Measurements from ENCODE around the gene LRRK2.

The LRRK2 gene

GRCh38 chr12:40314927-40315326, 90.1 kb downstream of the LRRK2 start:
- H3K36me3 ChIP-seq (ENCODE audit: control insufficient read depth, insufficient read depth, low read length), result no peaks in the 10 kb centered on the region
- H3K4me3 ChIP-seq (ENCODE audit: low read length), result no peak overlapping the region
- no peaks in the 10 kb centered on the region for H3K4me1 ChIP-seq (ENCODE audit: control insufficient read depth, insufficient read depth, low read length)
- H3K9me3 ChIP-seq (ENCODE audit: control insufficient read depth, insufficient read depth, low read length), result no peaks in the 10 kb centered on the region
- no peak for DNase-seq (ENCODE audit: low read depth, low spot score)
- no peak overlapping the region for H3K27ac ChIP-seq (ENCODE audit: low read length)
- H3K27me3 ChIP-seq (ENCODE audit: control insufficient read depth, insufficient read depth, low read length), result no peaks in the 10 kb centered on the region

- no peak overlapping the region for H3K4me3 ChIP-seq (ENCODE audit: low read length)
- no peaks in the 10 kb centered on the region for H3K9me3 ChIP-seq (ENCODE audit: control insufficient read depth, insufficient read depth, low read length)
- WGBS (ENCODE audit: insufficient coverage, insufficient read length), result no CpG with 5 or more reads among the region's 1 CpG
- no peaks in the 10 kb centered on the region for H3K4me1 ChIP-seq (ENCODE audit: control insufficient read depth, insufficient read depth, low read length)
- H3K36me3 ChIP-seq (ENCODE audit: control insufficient read depth, insufficient read depth, low read length), result no peaks in the 10 kb centered on the region
- H3K27me3 ChIP-seq (ENCODE audit: control insufficient read depth, insufficient read depth, low read length), result no peaks in the 10 kb centered on the region
- no peak for DNase-seq (ENCODE audit: low read depth, low spot score)
- no peak overlapping the region for H3K27ac ChIP-seq (ENCODE audit: low read length)
Observed at GRCh38 chr12:40315375-40315774, 90.6 kb downstream of the LRRK2 start.

GRCh38 chr12:40324261-40324660, 99.5 kb downstream of the LRRK2 start:
- H3K36me3 ChIP-seq (ENCODE audit: control insufficient read depth, insufficient read depth, low read length), result no peaks in the 10 kb centered on the region
- no peaks in the 10 kb centered on the region for H3K27me3 ChIP-seq (ENCODE audit: control insufficient read depth, insufficient read depth, low read length)
- DNase-seq (ENCODE audit: low read depth, low spot score), result no peak
- no peak overlapping the region for H3K27ac ChIP-seq (ENCODE audit: low read length)
- no peak overlapping the region for H3K4me3 ChIP-seq (ENCODE audit: low read length)
- H3K4me1 ChIP-seq (ENCODE audit: control insufficient read depth, insufficient read depth, low read length), result no peaks in the 10 kb centered on the region
- no peaks in the 10 kb centered on the region for H3K9me3 ChIP-seq (ENCODE audit: control insufficient read depth, insufficient read depth, low read length)

- no peaks in the 10 kb centered on the region for H3K9me3 ChIP-seq (ENCODE audit: control insufficient read depth, insufficient read depth, low read length)
- no peak overlapping the region for H3K4me3 ChIP-seq (ENCODE audit: low read length)
- H3K4me1 ChIP-seq (ENCODE audit: control insufficient read depth, insufficient read depth, low read length), result no peaks in the 10 kb centered on the region
- peak; percentile 13 for DNase-seq (ENCODE audit: low read depth, low spot score)
- WGBS (ENCODE audit: insufficient coverage, insufficient read length), result no CpG with 5 or more reads among the region's 5 CpGs
- no peaks in the 10 kb centered on the region for H3K27me3 ChIP-seq (ENCODE audit: control insufficient read depth, insufficient read depth, low read length)
- H3K36me3 ChIP-seq (ENCODE audit: control insufficient read depth, insufficient read depth, low read length), result no peaks in the 10 kb centered on the region
- no peak overlapping the region for H3K27ac ChIP-seq (ENCODE audit: low read length)
Observed at GRCh38 chr12:40325349-40325960, 100.7 kb downstream of the LRRK2 start.

- Histone ChIP-seq H3K27ac (ENCODE audit: low read length) (no peak overlapping the region), H3K9me3 (ENCODE audit: control insufficient read depth, insufficient read depth, low read length) (no peaks in the 10 kb centered on the region), H3K4me3 (ENCODE audit: low read length) (no peak overlapping the region), H3K4me1 (ENCODE audit: control insufficient read depth, insufficient read depth, low read length) (no peaks in the 10 kb centered on the region), H3K36me3 (ENCODE audit: control insufficient read depth, insufficient read depth, low read length) (no peaks in the 10 kb centered on the region), H3K27me3 (ENCODE audit: control insufficient read depth, insufficient read depth, low read length) (no peaks in the 10 kb centered on the region)
- 100% methylated on average over 1 of the region's 3 CpGs for WGBS (ENCODE audit: insufficient coverage, insufficient read length)
- no peak for DNase-seq (ENCODE audit: low read depth, low spot score)
Observed at GRCh38 chr12:40327535-40327934, 102.7 kb downstream of the LRRK2 start.

- DNase-seq (ENCODE audit: low read depth, low spot score), result no peak
- Histone ChIP-seq H3K4me3 (ENCODE audit: low read length) (no peak overlapping the region), H3K27me3 (ENCODE audit: control insufficient read depth, insufficient read depth, low read length) (no peaks in the 10 kb centered on the region), H3K36me3 (ENCODE audit: control insufficient read depth, insufficient read depth, low read length) (no peaks in the 10 kb centered on the region), H3K4me1 (ENCODE audit: control insufficient read depth, insufficient read depth, low read length) (no peaks in the 10 kb centered on the region), H3K9me3 (ENCODE audit: control insufficient read depth, insufficient read depth, low read length) (no peaks in the 10 kb centered on the region), H3K27ac (ENCODE audit: low read length) (no peak overlapping the region)
- no CpG with 5 or more reads among the region's 1 CpG for WGBS (ENCODE audit: insufficient coverage, insufficient read length)
Observed at GRCh38 chr12:40330180-40330579, 105.4 kb downstream of the LRRK2 start.

GRCh38 chr12:40331886-40332285, 107.1 kb downstream of the LRRK2 start:
- Histone ChIP-seq H3K4me3 (ENCODE audit: low read length) (no peak overlapping the region), H3K36me3 (ENCODE audit: control insufficient read depth, insufficient read depth, low read length) (no peaks in the 10 kb centered on the region), H3K4me1 (ENCODE audit: control insufficient read depth, insufficient read depth, low read length) (no peaks in the 10 kb centered on the region), H3K9me3 (ENCODE audit: control insufficient read depth, insufficient read depth, low read length) (no peaks in the 10 kb centered on the region), H3K27me3 (ENCODE audit: control insufficient read depth, insufficient read depth, low read length) (no peaks in the 10 kb centered on the region), H3K27ac (ENCODE audit: low read length) (no peak overlapping the region)
- DNase-seq (ENCODE audit: low read depth, low spot score), result no peak
- no CpG with 5 or more reads among the region's 1 CpG for WGBS (ENCODE audit: insufficient coverage, insufficient read length)

- H3K27me3 ChIP-seq (ENCODE audit: control insufficient read depth, insufficient read depth, low read length), result no peaks in the 10 kb centered on the region
- H3K9me3 ChIP-seq (ENCODE audit: control insufficient read depth, insufficient read depth, low read length), result no peaks in the 10 kb centered on the region
- no peak overlapping the region for H3K4me3 ChIP-seq (ENCODE audit: low read length)
- no peak overlapping the region for H3K27ac ChIP-seq (ENCODE audit: low read length)
- no peak for DNase-seq (ENCODE audit: low read depth, low spot score)
- no peaks in the 10 kb centered on the region for H3K4me1 ChIP-seq (ENCODE audit: control insufficient read depth, insufficient read depth, low read length)
- no peaks in the 10 kb centered on the region for H3K36me3 ChIP-seq (ENCODE audit: control insufficient read depth, insufficient read depth, low read length)
- WGBS (ENCODE audit: insufficient coverage, insufficient read length), result no CpG with 5 or more reads among the region's 2 CpGs
Observed at GRCh38 chr12:40335991-40336390, 111.2 kb downstream of the LRRK2 start.

GRCh38 chr12:40336573-40337199, 111.9 kb downstream of the LRRK2 start:
- Histone ChIP-seq H3K9me3 (ENCODE audit: control insufficient read depth, insufficient read depth, low read length) (no peaks in the 10 kb centered on the region), H3K27ac (ENCODE audit: low read length) (no peak overlapping the region), H3K4me1 (ENCODE audit: control insufficient read depth, insufficient read depth, low read length) (no peaks in the 10 kb centered on the region), H3K36me3 (ENCODE audit: control insufficient read depth, insufficient read depth, low read length) (no peaks in the 10 kb centered on the region), H3K27me3 (ENCODE audit: control insufficient read depth, insufficient read depth, low read length) (no peaks in the 10 kb centered on the region), H3K4me3 (ENCODE audit: low read length) (no peak overlapping the region)
- DNase-seq (ENCODE audit: low read depth, low spot score), result no peak
- WGBS (ENCODE audit: insufficient coverage, insufficient read length), result no CpG with 5 or more reads among the region's 1 CpG

- H3K27me3 ChIP-seq (ENCODE audit: control insufficient read depth, insufficient read depth, low read length), result no peaks in the 10 kb centered on the region
- H3K27ac ChIP-seq (ENCODE audit: low read length), result no peak overlapping the region
- H3K4me1 ChIP-seq (ENCODE audit: control insufficient read depth, insufficient read depth, low read length), result no peaks in the 10 kb centered on the region
- DNase-seq (ENCODE audit: low read depth, low spot score), result no peak
- WGBS (ENCODE audit: insufficient coverage, insufficient read length), result no CpG with 5 or more reads among the region's 1 CpG
- H3K4me3 ChIP-seq (ENCODE audit: low read length), result no peak overlapping the region
- no peaks in the 10 kb centered on the region for H3K9me3 ChIP-seq (ENCODE audit: control insufficient read depth, insufficient read depth, low read length)
- H3K36me3 ChIP-seq (ENCODE audit: control insufficient read depth, insufficient read depth, low read length), result no peaks in the 10 kb centered on the region
Observed at GRCh38 chr12:40338071-40338470, 113.3 kb downstream of the LRRK2 start.

GRCh38 chr12:40338621-40339020, 113.8 kb downstream of the LRRK2 start:
- no peak overlapping the region for H3K27ac ChIP-seq (ENCODE audit: low read length)

More at GRCh38 chr12:40338621-40339020, 113.8 kb downstream of the LRRK2 start:
- Histone ChIP-seq H3K36me3 (ENCODE audit: control insufficient read depth, insufficient read depth, low read length) (no peaks in the 10 kb centered on the region), H3K9me3 (ENCODE audit: control insufficient read depth, insufficient read depth, low read length) (no peaks in the 10 kb centered on the region), H3K4me3 (ENCODE audit: low read length) (no peak overlapping the region), H3K27me3 (ENCODE audit: control insufficient read depth, insufficient read depth, low read length) (no peaks in the 10 kb centered on the region), H3K4me1 (ENCODE audit: control insufficient read depth, insufficient read depth, low read length) (no peaks in the 10 kb centered on the region)
- no peak for DNase-seq (ENCODE audit: low read depth, low spot score)

All from iPS DF 6.9 (cell line).